HL-60 (cell line): ENCODE data around the gene AGAP1.

ENCODE experiments used
- DNase-seq, 2 experiments: peaks; one replicate each; pipeline ENCODE4 v3.0.0-alpha.2; 2010 to 2020; ENCODE audit warnings: low read depth in 1 of 2, low spot score in 1 of 2
- H3K27ac ChIP-seq: fragments of 250-450 bp; sonication (Bioruptor Pico); replicated peaks from 2 replicates; pipeline ENCODE4 v1.5.1; 2020; ENCODE audit warnings: mild to moderate bottlenecking, moderate library complexity
- H3K27me3 ChIP-seq: fragments of 250-450 bp; sonication (Bioruptor Pico); 2 replicates; pipeline ENCODE4 v1.5.1; 2021; ENCODE audit warnings: mild to moderate bottlenecking, moderate library complexity; ENCODE audit not compliant: insufficient read depth, poor library complexity, severe bottlenecking
- H3K4me3 ChIP-seq: replicated peaks from 2 replicates; pipeline ENCODE4 v1.5.1; 2011; ENCODE audit warnings: mild to moderate bottlenecking, control low read depth, low read length; ENCODE audit not compliant: insufficient read depth
- GABPA ChIP-seq: IDR thresholded peaks from 2 replicates; pipeline ENCODE4 v1.6.1; 2012; ENCODE audit warnings: low read depth
- POLR2AphosphoS5 ChIP-seq: IDR thresholded peaks from 2 replicates; pipeline ENCODE4 v1.6.1; 2012; ENCODE audit warnings: low read depth
- REST ChIP-seq: IDR thresholded peaks from 2 replicates; pipeline ENCODE4 v1.6.1; 2012; ENCODE audit warnings: low read depth; ENCODE audit not compliant: insufficient replicate concordance
- SPI1 ChIP-seq: IDR thresholded peaks from 2 replicates; pipeline ENCODE4 v1.6.1; 2012; ENCODE audit warnings: low read depth, mild to moderate bottlenecking, borderline replicate concordance
- TF ChIP-seq, protein P1 (sequence below): IDR thresholded peaks from one replicate; pipeline ENCODE4 v1.5.1; 2011; ENCODE audit warnings: low read length, control low read depth, inconsistent platforms; ENCODE audit not compliant: insufficient read depth

The AGAP1 gene

GRCh38 chr2:235707411-235708096, 213.7 kb downstream of the AGAP1 start:
- Histone ChIP-seq H3K4me3 (no peak overlapping the region), H3K27me3 (no peaks in the 10 kb centered on the region), H3K27ac (no peak overlapping the region)
- no peak for TF ChIP-seq POLR2AphosphoS5
- TF ChIP-seq, protein P1, sequence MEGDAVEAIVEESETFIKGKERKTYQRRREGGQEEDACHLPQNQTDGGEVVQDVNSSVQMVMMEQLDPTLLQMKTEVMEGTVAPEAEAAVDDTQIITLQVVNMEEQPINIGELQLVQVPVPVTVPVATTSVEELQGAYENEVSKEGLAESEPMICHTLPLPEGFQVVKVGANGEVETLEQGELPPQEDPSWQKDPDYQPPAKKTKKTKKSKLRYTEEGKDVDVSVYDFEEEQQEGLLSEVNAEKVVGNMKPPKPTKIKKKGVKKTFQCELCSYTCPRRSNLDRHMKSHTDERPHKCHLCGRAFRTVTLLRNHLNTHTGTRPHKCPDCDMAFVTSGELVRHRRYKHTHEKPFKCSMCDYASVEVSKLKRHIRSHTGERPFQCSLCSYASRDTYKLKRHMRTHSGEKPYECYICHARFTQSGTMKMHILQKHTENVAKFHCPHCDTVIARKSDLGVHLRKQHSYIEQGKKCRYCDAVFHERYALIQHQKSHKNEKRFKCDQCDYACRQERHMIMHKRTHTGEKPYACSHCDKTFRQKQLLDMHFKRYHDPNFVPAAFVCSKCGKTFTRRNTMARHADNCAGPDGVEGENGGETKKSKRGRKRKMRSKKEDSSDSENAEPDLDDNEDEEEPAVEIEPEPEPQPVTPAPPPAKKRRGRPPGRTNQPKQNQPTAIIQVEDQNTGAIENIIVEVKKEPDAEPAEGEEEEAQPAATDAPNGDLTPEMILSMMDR = no peak
- no peak for TF ChIP-seq SPI1
- no peak for TF ChIP-seq REST
- no peak for TF ChIP-seq GABPA
- DNase-seq = no peak

DNA sequence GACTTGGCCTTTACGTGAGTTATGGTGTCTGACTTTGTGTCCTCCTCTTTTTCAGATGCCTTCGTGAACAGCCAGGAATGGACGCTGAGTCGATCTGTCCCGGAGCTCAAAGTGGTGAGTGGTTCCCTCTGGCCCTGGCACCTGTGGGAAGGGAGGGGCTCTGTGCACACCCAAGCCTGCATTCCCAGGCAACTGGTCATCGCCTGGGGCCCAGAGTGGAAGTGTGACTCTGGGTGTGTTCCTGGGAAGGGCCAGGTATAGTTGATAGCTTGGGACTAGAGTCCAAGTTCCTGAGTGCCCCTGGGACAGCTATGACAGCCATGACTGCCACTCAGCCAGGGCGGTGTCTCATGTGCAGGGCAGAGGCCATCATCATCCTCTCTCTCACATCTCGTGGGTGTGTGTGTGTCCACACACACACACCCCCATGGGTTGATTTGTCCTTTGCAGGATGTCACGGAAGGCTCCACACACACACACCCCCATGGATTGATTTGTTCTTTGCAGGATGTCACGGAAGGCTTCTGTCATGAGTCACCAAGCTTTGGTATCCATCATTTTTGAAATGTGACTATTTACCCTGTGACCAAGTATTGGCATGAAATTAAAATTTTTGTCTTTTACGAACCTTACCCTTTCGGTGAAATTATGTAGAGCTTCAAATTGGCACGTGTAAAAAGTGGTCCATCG, 215.4 kb downstream of the AGAP1 start:
- TF ChIP-seq, protein P1 = no peak
- TF ChIP-seq SPI1 (no peak), POLR2AphosphoS5 (no peak), GABPA (no peak), REST (no peak)
- Histone ChIP-seq H3K4me3 (no peak overlapping the region), H3K27ac (no peak overlapping the region), H3K27me3 (no peaks in the 10 kb centered on the region)
- DNase-seq = no peak

- TF ChIP-seq SPI1 (no peak), GABPA (no peak), REST (no peak), POLR2AphosphoS5 (no peak)
- TF ChIP-seq, protein P1 = no peak
- Histone ChIP-seq H3K27ac (no peak overlapping the region), H3K27me3 (no peaks in the 10 kb centered on the region), H3K4me3 (no peak overlapping the region)
- no peak for DNase-seq
Observed at GRCh38 chr2:235709969-235710879, 216.4 kb downstream of the AGAP1 start.
